NCI-H2171 (cell line): ENCODE results near the gene OR8H2.
"Not testable (repeated sequence)": the region's sequence is repeated elsewhere in the genome, so short reads cannot be mapped to it uniquely, and the experiment has no call there.

ENCODE experiments used
- DNase-seq: peaks from one replicate; lab custom pipeline; 2025; lab: John Stamatoyannopoulos, UW

OR8H2 gene

DNA sequence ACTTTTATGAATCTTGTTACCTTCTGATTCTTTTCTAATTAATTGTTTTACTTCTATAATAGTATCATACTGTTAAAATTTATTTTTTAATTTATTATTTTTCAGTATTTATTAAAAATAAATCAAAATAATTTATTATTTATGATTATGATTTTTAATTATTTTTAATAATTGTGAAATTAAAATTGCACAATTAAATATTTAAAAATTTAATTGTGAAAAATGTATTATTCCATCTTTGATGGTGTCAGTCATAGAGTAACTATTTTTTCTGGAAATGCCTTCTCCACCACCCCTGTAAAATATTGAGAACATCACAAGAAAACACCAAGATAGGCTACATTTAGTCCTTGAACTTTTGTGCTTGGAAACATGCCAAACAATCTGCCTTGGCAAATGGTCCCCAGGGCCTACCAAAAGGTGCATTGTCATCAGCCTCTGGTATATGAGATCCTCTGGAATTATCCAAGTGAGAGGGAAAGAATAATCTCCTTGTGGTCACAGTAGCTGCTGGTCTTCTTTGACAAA lies at the start of gene OR8H2:
Gene OR8H2, plus strand, starts transcription at position 478 of the 528 bp plus-strand sequence. CDS start 1,356 bp downstream, outside the sequence.
- peak; percentile 9 for DNase-seq

DNA sequence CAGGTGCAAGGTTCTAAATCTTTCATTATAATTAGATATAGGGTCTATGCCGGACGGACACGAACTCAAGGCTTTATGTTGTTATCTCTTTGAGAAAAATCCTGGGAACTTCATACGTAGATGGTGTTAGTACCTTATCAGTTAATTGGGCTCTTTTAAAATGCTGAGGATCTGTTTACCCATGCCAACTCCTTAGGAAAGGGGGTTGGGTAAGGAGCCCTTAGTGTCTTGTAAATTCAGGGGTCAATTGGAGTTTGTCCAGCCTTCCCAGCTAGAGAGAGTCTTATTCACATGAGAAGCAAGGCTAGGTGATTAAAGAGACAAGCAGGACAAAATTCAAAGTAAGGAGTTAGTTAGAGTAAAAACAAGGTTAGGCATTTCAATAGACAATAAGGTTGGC lies 47.1 kb upstream of the OR8H2 start:
- DNase-seq = not testable (repeated sequence)

DNA sequence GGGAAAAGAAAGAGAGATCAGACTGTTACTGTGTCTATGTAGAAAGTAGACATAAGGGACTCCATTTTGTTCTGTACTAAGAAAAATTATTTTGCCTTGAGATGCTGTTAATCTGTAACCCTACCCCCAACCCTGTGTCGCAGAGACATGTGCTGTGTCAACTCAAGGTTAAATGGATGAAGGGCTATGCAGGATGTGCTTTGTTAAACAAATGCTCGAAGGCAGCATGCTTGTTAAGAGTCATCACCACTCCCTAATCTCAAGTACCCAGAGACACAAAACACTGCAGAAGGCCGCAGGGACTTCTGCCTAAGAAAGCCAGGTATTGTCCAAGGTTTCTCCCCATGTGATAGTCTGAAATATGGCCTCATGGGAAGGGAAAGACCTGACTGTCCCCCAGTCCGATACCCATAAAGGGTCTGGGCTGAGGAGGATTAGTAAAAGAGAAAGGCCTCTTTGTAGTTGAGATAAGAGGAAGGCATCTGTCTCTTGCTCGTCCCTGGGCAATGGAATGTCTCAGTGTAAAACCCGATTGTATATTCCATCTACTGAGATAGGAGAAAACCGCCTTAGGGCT lies 45.7 kb upstream of the OR8H2 start:
- not testable (repeated sequence) for DNase-seq

DNA sequence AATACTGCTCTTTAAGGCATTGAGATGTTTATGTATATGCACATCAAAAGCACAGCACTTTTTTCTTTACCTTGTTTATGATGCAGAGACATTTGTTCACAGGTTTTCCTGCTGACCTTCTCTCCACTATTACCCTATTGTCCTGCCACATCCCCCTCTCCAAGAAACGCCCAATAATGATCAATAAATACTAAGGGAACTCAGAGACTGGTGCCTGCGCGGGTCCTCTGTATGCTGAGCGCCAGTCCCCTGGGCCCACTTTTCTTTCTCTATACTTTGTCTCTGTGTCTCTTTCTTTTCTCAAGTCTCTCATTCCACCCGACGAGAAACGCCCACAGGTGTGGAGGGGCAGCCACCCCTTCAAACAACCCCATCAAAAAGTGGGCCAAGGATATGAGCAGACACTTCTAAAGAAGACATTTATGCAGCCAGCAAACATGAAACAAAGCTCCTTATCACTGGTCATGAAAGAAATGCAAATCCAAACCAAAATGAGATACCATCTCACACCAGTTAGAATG lies 45.2 kb upstream of the OR8H2 start:
- DNase-seq = not testable (repeated sequence)

GRCh38 chr11:56066980-56067379 lies 36.5 kb upstream of the OR8H2 start:
- DNase-seq = no peak

DNA sequence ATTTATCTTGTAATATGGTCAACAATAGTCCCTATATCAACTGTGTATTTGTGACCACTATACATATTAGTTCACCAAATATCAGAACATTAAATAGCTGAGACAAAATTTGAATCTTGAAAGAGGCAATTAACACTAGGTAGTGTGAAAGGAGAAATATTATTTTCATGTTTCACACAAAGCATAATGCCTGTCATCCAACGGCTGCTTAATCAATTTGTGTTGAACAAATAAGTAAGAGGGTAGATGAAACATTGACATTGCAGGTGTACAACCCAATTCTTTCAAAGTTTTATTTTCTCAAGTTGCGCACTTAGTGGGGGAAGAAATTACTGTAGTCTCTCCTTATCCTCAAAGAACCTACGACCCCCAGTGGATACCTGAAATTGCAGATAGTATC lies 13.8 kb upstream of the OR8H2 start:
- DNase-seq = no peak

DNA sequence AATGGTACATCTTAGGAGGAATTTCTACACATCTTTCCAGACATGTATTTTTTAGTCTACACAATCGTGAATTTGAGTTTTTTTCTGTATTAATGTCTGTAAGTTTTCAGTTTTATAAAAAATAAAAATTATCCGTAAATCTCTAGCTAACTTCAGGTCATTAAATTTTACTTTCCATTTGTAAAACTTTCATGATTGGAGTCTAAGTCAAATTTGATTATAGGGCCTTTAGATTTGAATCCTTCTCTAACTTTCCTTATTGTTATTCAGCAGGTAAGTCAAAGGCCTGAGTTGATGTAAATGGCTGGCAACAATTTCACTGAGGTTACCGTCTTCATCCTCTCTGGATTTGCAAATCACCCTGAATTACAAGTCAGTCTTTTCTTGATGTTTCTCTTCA lies 10.5 kb upstream of the OR8H2 start, which contains the start of gene OR8I2:
Gene OR8I2, plus strand, starts transcription at position 301 of the 400 bp plus-strand sequence. Its CDS starts 0 bp downstream, at position 301.
- no peak for DNase-seq

- DNase-seq = no peak
Observed at GRCh38 chr11:56122073-56122472, 18.6 kb downstream of the OR8H2 start, which contains the start of gene OR8H3. TSS of gene OR8H3 (plus strand) at chr11:56122373. CDS start at chr11:56122373, 0 bp downstream.

DNA sequence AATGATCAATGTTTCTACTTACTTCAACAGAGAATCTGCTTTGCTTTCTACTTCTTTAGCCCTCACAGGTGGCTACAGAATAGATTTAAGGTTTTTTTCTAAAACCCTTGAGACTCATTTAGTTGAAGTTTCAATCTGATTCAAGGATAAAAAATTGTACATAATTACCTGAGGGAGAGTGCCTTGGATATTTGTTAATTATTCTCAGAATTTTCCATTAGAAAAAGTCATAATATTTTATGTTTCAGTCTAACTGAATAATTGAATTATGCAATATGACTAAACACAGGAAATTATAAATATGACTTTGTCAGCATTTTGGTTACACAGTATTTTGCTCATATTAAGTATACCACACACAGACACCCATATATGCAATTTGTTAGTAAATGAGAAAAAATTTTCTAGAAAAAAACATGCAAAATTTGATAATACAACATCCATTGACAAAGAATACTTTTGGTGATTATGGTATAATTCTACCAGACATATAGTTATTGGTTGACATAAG lies 36.7 kb downstream of the OR8H2 start, which contains the start of gene OR8J3:
Gene OR8J3, minus strand, starts transcription at position 51 of the 511 bp plus-strand sequence. CDS start 2,483 bp downstream, outside the sequence.
- DNase-seq = no peak

DNA sequence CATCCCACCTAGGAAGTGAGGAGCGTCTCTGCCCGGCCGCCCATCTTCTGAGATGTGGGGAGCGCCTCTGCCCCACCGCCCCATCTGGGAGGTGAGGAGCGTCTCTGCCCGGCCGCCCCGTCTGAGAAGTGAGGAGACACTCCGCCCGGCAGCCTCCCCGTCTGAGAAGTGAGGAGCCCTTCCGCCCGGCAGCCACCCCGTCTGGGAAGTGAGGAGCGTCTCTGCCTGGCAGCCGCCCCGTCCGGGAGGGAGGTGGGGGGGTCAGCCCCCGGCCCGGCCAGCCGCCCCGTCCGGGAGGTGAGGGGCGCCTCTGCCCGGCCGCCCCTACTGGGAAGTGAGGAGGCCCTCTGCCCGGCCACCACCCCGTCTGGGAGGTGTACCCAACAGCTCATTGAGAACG lies 40.2 kb downstream of the OR8H2 start:
- DNase-seq = not testable (repeated sequence)

- DNase-seq = no peak
Observed at GRCh38 chr11:56151376-56151775, 47.9 kb downstream of the OR8H2 start.

GRCh38 chr11:56152333-56152732 lies 48.8 kb downstream of the OR8H2 start:
- peak; percentile 23 for DNase-seq
